ENCODE measurements around the gene RRM2.

Gene RRM2

GRCh38 chr2:10163498-10164486 is 41.3 kb downstream of the RRM2 start:
- Histone ChIP-seq H3K9ac (ENCODE audit: low read depth, low read length, poor library complexity, severe bottlenecking) (no peak overlapping the region), H3K4me1 (ENCODE audit: insufficient read depth, low read length, poor library complexity, severe bottlenecking) (peaks cover 10% of the 10 kb centered on the region), H3K4me3 (ENCODE audit: low read length, poor library complexity, severe bottlenecking) (no peak overlapping the region), H3K9me2 (replicated peaks; ENCODE audit: low read depth, low read length) (no peaks in the 10 kb centered on the region), H3K79me2 (ENCODE audit: insufficient read depth, low read length) (no peaks in the 10 kb centered on the region), H3K9me3 (ENCODE audit: insufficient read depth, low read depth, low read length) (no peaks in the 10 kb centered on the region), H4K20me1 (ENCODE audit: insufficient read depth, low read length, poor library complexity, severe bottlenecking) (no peaks in the 10 kb centered on the region), H3K36me3 (ENCODE audit: insufficient read depth, low read length) (peaks cover 66% of the 10 kb centered on the region; the same call in 1 of the 2 replicates), H3K27me3 (ENCODE audit: insufficient read depth, low read length, poor library complexity, severe bottlenecking) (no peaks in the 10 kb centered on the region), H2AFZ (ENCODE audit: low read length) (no peak overlapping the region), H3F3A (ENCODE audit: low read depth) (no peaks in the 10 kb centered on the region), H3K4me2 (ENCODE audit: low read depth, low read length, poor library complexity, severe bottlenecking) (no peak overlapping the region)
- TF ChIP-seq EZH2phosphoT487 (IDR thresholded peaks at IDR 0.05; ENCODE audit: borderline replicate concordance) (no peak), CTCF (conservative IDR thresholded peaks at IDR 0.05; ENCODE audit: low read length) (no peak)

DNA sequence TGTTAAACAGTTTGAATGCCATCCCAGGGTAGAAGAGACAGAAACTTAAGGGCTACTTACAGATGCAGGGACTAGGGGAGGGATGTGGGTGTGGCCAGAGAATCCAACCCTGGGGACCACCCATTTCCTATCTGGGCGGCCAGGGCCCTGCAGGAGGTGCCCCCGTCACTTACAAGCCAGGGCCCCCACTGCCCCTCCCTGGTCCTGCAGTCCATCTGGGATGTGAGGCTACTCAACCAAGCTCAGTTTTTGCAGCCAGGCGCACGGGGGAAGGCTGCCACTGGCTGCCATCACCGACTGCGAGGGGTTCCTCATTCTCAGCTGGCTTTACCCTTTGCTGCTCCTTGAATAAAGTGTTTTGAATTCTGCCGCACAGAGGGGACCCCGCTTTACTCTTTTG is 42.1 kb downstream of the RRM2 start:
- Histone ChIP-seq H3K79me2 (ENCODE audit: insufficient read depth, low read length) (no peaks in the 10 kb centered on the region), H3K36me3 (ENCODE audit: insufficient read depth, low read length) (peaks cover 63% of the 10 kb centered on the region; the same call in 1 of the 2 replicates), H3F3A (ENCODE audit: low read depth) (no peaks in the 10 kb centered on the region), H2AFZ (ENCODE audit: low read length) (no peak overlapping the region), H4K20me1 (ENCODE audit: insufficient read depth, low read length, poor library complexity, severe bottlenecking) (no peaks in the 10 kb centered on the region), H3K9me3 (ENCODE audit: insufficient read depth, low read depth, low read length) (no peaks in the 10 kb centered on the region), H3K9ac (ENCODE audit: low read depth, low read length, poor library complexity, severe bottlenecking) (no peak overlapping the region), H3K9me2 (replicated peaks; ENCODE audit: low read depth, low read length) (no peaks in the 10 kb centered on the region), H3K4me2 (ENCODE audit: low read depth, low read length, poor library complexity, severe bottlenecking) (no peak overlapping the region), H3K4me3 (ENCODE audit: low read length, poor library complexity, severe bottlenecking) (no peak overlapping the region), H3K4me1 (ENCODE audit: insufficient read depth, low read length, poor library complexity, severe bottlenecking) (peaks cover 2% of the 10 kb centered on the region), H3K27me3 (ENCODE audit: insufficient read depth, low read length, poor library complexity, severe bottlenecking) (no peaks in the 10 kb centered on the region)
- no peak for TF ChIP-seq CTCF (conservative IDR thresholded peaks at IDR 0.05; ENCODE audit: low read length)
- TF ChIP-seq EZH2phosphoT487 (IDR thresholded peaks at IDR 0.05; ENCODE audit: borderline replicate concordance), result no peak

DNA sequence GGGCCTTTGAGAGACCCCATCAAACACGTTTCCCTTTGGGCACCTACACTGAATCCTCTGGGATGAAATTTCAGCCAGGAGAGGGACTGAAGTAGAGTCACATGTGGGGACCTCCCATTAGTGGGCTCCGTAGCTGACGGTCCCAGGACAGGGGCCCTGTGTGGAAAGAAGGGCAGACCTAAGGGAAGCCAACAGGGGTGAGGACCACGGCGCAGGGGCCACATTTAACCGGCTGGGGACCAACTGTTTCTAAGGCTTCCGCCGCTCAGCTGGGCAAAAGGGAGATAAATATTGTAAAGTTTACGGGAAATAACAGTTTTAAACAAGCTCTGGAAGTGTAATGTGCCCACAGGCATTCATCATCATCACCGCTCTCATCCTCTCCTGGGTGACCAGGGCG is 42.7 kb downstream of the RRM2 start:
- Histone ChIP-seq H3K4me3 (ENCODE audit: low read length, poor library complexity, severe bottlenecking) (no peak overlapping the region), H2AFZ (ENCODE audit: low read length) (no peak overlapping the region), H3K4me2 (ENCODE audit: low read depth, low read length, poor library complexity, severe bottlenecking) (no peak overlapping the region), H3K36me3 (ENCODE audit: insufficient read depth, low read length) (peaks cover 60% of the 10 kb centered on the region; the same call in 1 of the 2 replicates), H3K9me3 (ENCODE audit: insufficient read depth, low read depth, low read length) (no peaks in the 10 kb centered on the region), H3K9ac (ENCODE audit: low read depth, low read length, poor library complexity, severe bottlenecking) (no peak overlapping the region), H4K20me1 (ENCODE audit: insufficient read depth, low read length, poor library complexity, severe bottlenecking) (no peaks in the 10 kb centered on the region), H3K27me3 (ENCODE audit: insufficient read depth, low read length, poor library complexity, severe bottlenecking) (no peaks in the 10 kb centered on the region), H3K79me2 (ENCODE audit: insufficient read depth, low read length) (no peaks in the 10 kb centered on the region), H3F3A (ENCODE audit: low read depth) (no peaks in the 10 kb centered on the region), H3K4me1 (ENCODE audit: insufficient read depth, low read length, poor library complexity, severe bottlenecking) (no peaks in the 10 kb centered on the region), H3K9me2 (replicated peaks; ENCODE audit: low read depth, low read length) (no peaks in the 10 kb centered on the region)
- no peak for TF ChIP-seq CTCF (conservative IDR thresholded peaks at IDR 0.05; ENCODE audit: low read length)

All from Loucy (cell line).